K562 (cell line): ENCODE measurements around the gene SBK1. TPM values are rescaled to one million over a fixed set of nuclear protein-coding genes. Genes with fewer than 3 reads are reported as not detected.

ENCODE experiments used
- ATAC-seq: fragments of 200-7000 bp; cut with Tn5 transposase; 3 replicates; pipeline ENCODE4 v1.9.1; 2020; ENCODE audit warnings: moderate library complexity
- BruUV-seq: library from RNA; stranded (reverse); fragments of 400-500 nt; replicated peaks from 2 replicates; lab custom pipeline; 2021; lab: Mats Ljungman, UMichigan
- CTCF ChIA-PET: fragments of 300-600 bp; formaldehyde crosslinking; extraction: SDS; loops from one replicate; lab custom pipeline; 2021; ENCODE audit warnings: low intra/inter-chr PET ratio; lab: Yijun Ruan, JAX
- POLR2A ChIA-PET: fragments of 300-600, 350-650 bp; sonication (Branson Sonifier 250); formaldehyde crosslinking; extraction: SDS; loops from one replicate; lab custom pipeline; 2021; ENCODE audit warnings: antibody characterized with exemption, inconsistent platforms; lab: Yijun Ruan, JAX
- DNase-seq, 4 experiments: peaks; one replicate each; pipeline versions ENCODE4 v3.0.0 to v3.0.0-alpha.2; 2011 to 2018; ENCODE audit warnings: low spot score in 3 of 4, mixed read lengths in 3 of 4; ENCODE audit errors: extremely low read depth in 1 of 4
- FAIRE-seq: peaks from 2 replicates; lab custom pipeline; 2011; peaks lifted over from hg19 to GRCh38; lab: Jason Lieb, UNC
- H2AFZ ChIP-seq: 2 replicates; pipeline ENCODE4 v1.6.0; 2011; ENCODE audit warnings: low read depth, low read length, control low read depth, inconsistent platforms
- H3K27ac ChIP-seq: fragments of 200-600 bp; 3 replicates; pipeline ENCODE4 v1.8.0; 2011; ENCODE audit warnings: low read depth, mild to moderate bottlenecking, control low read depth, inconsistent platforms, low read length, moderate library complexity, mixed read lengths; ENCODE audit errors: extremely low read depth
- H3K27me3 ChIP-seq, 2 experiments: fragments of 300-600 bp in 1 of 2; 2 replicates in 1 of 2; 3 replicates in 1 of 2; pipeline versions ENCODE4 v1.6.0 to v1.8.0; 2011; ENCODE audit warnings: inconsistent platforms in 2 of 2, low read length in 2 of 2, mild to moderate bottlenecking in 1 of 2, mixed read lengths in 1 of 2, moderate library complexity in 1 of 2; ENCODE audit not compliant: control insufficient read depth in 2 of 2, insufficient read depth in 2 of 2
- H3K36me3 ChIP-seq: fragments of 300-600 bp; 3 replicates; pipeline ENCODE4 v1.8.0; 2011; ENCODE audit warnings: mild to moderate bottlenecking, low read length, inconsistent platforms; ENCODE audit not compliant: control insufficient read depth, insufficient read depth
- H3K4me1 ChIP-seq, 2 experiments: fragments of 200-600 bp in 1 of 2; replicated peaks in 1 of 2; 2 replicates in 1 of 2; 3 replicates in 1 of 2; pipeline versions ENCODE4 v1.5.1 to v1.8.0; 2011; ENCODE audit warnings: inconsistent platforms in 2 of 2, low read length in 2 of 2, mild to moderate bottlenecking in 1 of 2, mixed read lengths in 1 of 2, moderate library complexity in 1 of 2; ENCODE audit not compliant: control insufficient read depth in 2 of 2, insufficient read depth in 2 of 2
- H3K4me2 ChIP-seq: 2 replicates; pipeline ENCODE4 v1.6.1; 2011; ENCODE audit warnings: low read length, control low read depth, inconsistent platforms, mixed read lengths; ENCODE audit not compliant: insufficient read depth
- H3K4me3 ChIP-seq: fragments of 200-600 bp; sonication (generic), shearing (Covaris generic); 2 replicates; pipeline ENCODE4 v1.5.1; 2016; ENCODE audit warnings: control low read depth, inconsistent platforms
- H3K79me2 ChIP-seq: fragments of 200-600 bp; 3 replicates; pipeline ENCODE4 v1.8.0; 2011; ENCODE audit warnings: low read length, inconsistent platforms; ENCODE audit not compliant: control insufficient read depth, insufficient read depth
- H3K9ac ChIP-seq, 2 experiments: 2 replicates each; pipeline versions ENCODE4 v1.6.0 to v1.6.1; 2011; ENCODE audit warnings: low read depth in 2 of 2, low read length in 2 of 2, control low read depth in 1 of 2, inconsistent platforms in 1 of 2, mild to moderate bottlenecking in 1 of 2, mixed read lengths in 1 of 2; ENCODE audit not compliant: insufficient read depth in 1 of 2
- H3K9me1 ChIP-seq: one replicate; pipeline ENCODE4 v1.6.0; 2011; ENCODE audit warnings: inconsistent platforms, mild to moderate bottlenecking, low read length, moderate library complexity; ENCODE audit not compliant: control insufficient read depth, insufficient read depth
- H3K9me3 ChIP-seq: replicated peaks from 2 replicates; pipeline ENCODE4 v1.5.1; 2011; ENCODE audit warnings: low read depth, low read length, inconsistent platforms; ENCODE audit not compliant: control insufficient read depth, insufficient read depth
- H4K20me1 ChIP-seq: replicated peaks from 2 replicates; pipeline ENCODE4 v1.6.1; 2011; ENCODE audit warnings: low read length, inconsistent platforms, mixed read lengths; ENCODE audit not compliant: control insufficient read depth, insufficient read depth
- CBX2 ChIP-seq: fragments of 200-600 bp; sonication (generic); IDR thresholded peaks from one replicate; pipeline ENCODE4 v1.6.1; 2012; ENCODE audit warnings: mild to moderate bottlenecking, low read length, inconsistent platforms; ENCODE audit not compliant: insufficient read depth, poor library complexity, severe bottlenecking
- CXXC5 ChIP-seq: fragments of 250-450 bp; sonication (Bioruptor Pico); IDR thresholded peaks from 2 replicates; pipeline ENCODE4 v1.8.0; 2022; ENCODE audit warnings: inconsistent platforms, mild to moderate bottlenecking, moderate library complexity
- FOXO4 ChIP-seq: fragments of 450-650 bp; formaldehyde crosslinking; IDR thresholded peaks from 2 replicates; pipeline ENCODE4 v1.4.0; 2020; ENCODE audit warnings: mild to moderate bottlenecking, moderate library complexity
- HDAC1 ChIP-seq, 2 experiments: fragments of 450-650 bp; IDR thresholded peaks; 2 replicates each; pipeline ENCODE4 v1.6.1; 2016 to 2017; ENCODE audit warnings: inconsistent platforms in 1 of 2, mild to moderate bottlenecking in 1 of 2, moderate library complexity in 1 of 2
- PCBP2 ChIP-seq: fragments of 200-400 bp; formaldehyde crosslinking; IDR thresholded peaks from 2 replicates; pipeline ENCODE4 v1.6.1; 2018; ENCODE audit warnings: low read length, low read depth, mild to moderate bottlenecking, moderate library complexity; ENCODE audit not compliant: poor library complexity, severe bottlenecking
- POLR3G ChIP-seq: IDR thresholded peaks from 2 replicates; pipeline ENCODE4 v1.6.1; 2011; ENCODE audit not compliant: insufficient read length, insufficient replicate concordance; ENCODE audit errors: extremely low read depth
- SIN3A ChIP-seq, 2 experiments: fragments of 150-350 bp in 1 of 2; IDR thresholded peaks; 2 replicates each; pipeline ENCODE4 v1.6.1; 2011 to 2016; ENCODE audit warnings: borderline replicate concordance in 2 of 2, low read depth in 2 of 2, low read length in 2 of 2, mild to moderate bottlenecking in 2 of 2, moderate library complexity in 2 of 2; ENCODE audit not compliant: control insufficient read depth in 1 of 2
- SMC3 ChIP-seq: conservative IDR thresholded peaks from 2 replicates; pipeline ENCODE4 v1.6.1; 2011; ENCODE audit warnings: low read depth, low read length, improper control_type of control experiment; ENCODE audit not compliant: insufficient read depth
- SRF ChIP-seq, 2 experiments: fragments of 250-450, 450-650 bp in 1 of 2; sonication (Bioruptor Pico) in 1 of 2; sonication (generic) in 1 of 2; formaldehyde crosslinking; IDR thresholded peaks; 2 replicates each; pipeline versions ENCODE4 v1.5.0 to v1.5.1; 2020 to 2022; ENCODE audit warnings: mild to moderate bottlenecking in 1 of 2, missing genetic modification reagents in 1 of 2
- STAT6 ChIP-seq: sonication (generic); formaldehyde crosslinking; IDR thresholded peaks from 2 replicates; pipeline ENCODE4 v1.8.1; 2023; ENCODE audit warnings: mild to moderate bottlenecking, missing genetic modification reagents
- ZBTB43 ChIP-seq: sonication (generic); formaldehyde crosslinking; IDR thresholded peaks from 2 replicates; pipeline ENCODE4 v1.8.0; 2023; ENCODE audit warnings: mild to moderate bottlenecking, missing genetic modification reagents
- ZNF324 ChIP-seq: fragments of 250-450 bp; sonication (Bioruptor Pico); IDR thresholded peaks from 2 replicates; pipeline ENCODE4 v1.4.0; 2020; ENCODE audit warnings: mild to moderate bottlenecking
- WGBS: fragments of 100-300 bp; shearing (Covaris generic); methylation state at CpG from one replicate; pipeline ENCODE4 v1.1.6; 2016; ENCODE audit warnings: low coverage, mixed read lengths; ENCODE audit not compliant: insufficient coverage; ENCODE audit errors: missing lambda C conversion rate; 5-methylcytosine and 5-hydroxymethylcytosine counted together
- in situ Hi-C: fragments of 300-500 bp; cut with MboI; formaldehyde crosslinking; loops from 4 replicates; pipeline ENCODE4 v1.15.0; 2018; ENCODE audit warnings: inconsistent platforms, mixed read lengths
- intact Hi-C: fragments of 100-400 bp; cut with micrococcal nuclease; formaldehyde crosslinking; loops from 2 replicates; pipeline ENCODE4 v1.14.2; 2022
- polyA plus RNA-seq, 8 experiments: library from polyadenylated mRNA; depleted of rRNA in 4 of 8; stranded (reverse) in 5 of 8; unstranded in 3 of 8; fragments of >200 nt; fragmentation: Nextera tagmentation in 2 of 8; fragmentation: Illumina TruSeq in 1 of 8; extraction: Ambion mirVana in 2 of 8; extraction: Trizol in 1 of 8; gene quantifications; 2 replicates each; pipeline versions ENCODE4 v1.2.1 to v1.2.3, GENCODE V29; 2011 to 2014; ENCODE audit warnings: inconsistent platforms in 1 of 8, missing spikeins in 1 of 8
- total RNA-seq, 7 experiments: library from RNA; depleted of rRNA in 6 of 7; stranded (reverse); fragments of >200 nt in 6 of 7; fragmentation: Illumina TruSeq in 2 of 7; extraction: Trizol in 2 of 7; gene quantifications; 2 replicates each; pipeline versions ENCODE4 v1.2.1 to v1.2.3, GENCODE V29; 2011 to 2021; ENCODE audit warnings: low replicate concordance in 1 of 7

SBK1 gene
- total and polyA plus RNA-seq, 9 of the 15 experiments (the other 6 are each of a cell fraction or from before 2014, with no cell fraction given) = 0.01 to 0.07 (median 0.03) TPM; not detected in 6

GRCh38 chr16:28303132-28303531, 10.8 kb downstream of the SBK1 start (continued):
- TF ChIP-seq FOXO4 (CRISPR knock-in tag) = no peak
- TF ChIP-seq PCBP2 = no peak
- no peak for TF ChIP-seq ZNF324 (CRISPR knock-in tag)
- TF ChIP-seq ZBTB43 (CRISPR knock-in tag) = no peak
- no peak for TF ChIP-seq SMC3
- TF ChIP-seq POLR3G = no peak
- TF ChIP-seq CBX2 = no peak

GRCh38 chr16:28304214-28304613, 11.9 kb downstream of the SBK1 start:
- BruUV-seq = no TSS peak
- Histone ChIP-seq H3K36me3 (no peaks in the 10 kb centered on the region), H3K9me1 (no peaks in the 10 kb centered on the region), H4K20me1 (peaks cover 30% of the 10 kb centered on the region), H3K4me1 (no peaks in the 10 kb centered on the region; a peak in 1 of 5 replicates), H3K27ac (no peak overlapping the region), H3K9me3 (no peaks in the 10 kb centered on the region), H3K4me2 (no peak overlapping the region), H2AFZ (no peak overlapping the region), H3K9ac (no peak overlapping the region), H3K79me2 (no peaks in the 10 kb centered on the region), H3K4me3 (no peak overlapping the region), H3K27me3 (peaks cover 5 to 39% of the 10 kb centered on the region in 2 experiments; a peak in 3 of 5 replicates)
- ChIA-PET CTCF (no interaction called here), POLR2A (interaction anchor here (0.6 to 1.0 kb wide), 5 partner anchors 9 to 665 kb away, joined by 3 to 4 read pairs (median 3); no protein-coding TSS in a partner anchor)
- ATAC-seq (peak; percentile 92), DNase-seq (peak; percentile 66 to 79 (median 74)), FAIRE-seq (peak; percentile 63)
- intact Hi-C loops = no loop called here
- 0% methylated on average over 8 of the region's 8 CpGs for WGBS
- in situ Hi-C loops = no loop called here
- TF ChIP-seq SIN3A (IDR thresholded peaks at IDR 0.05; ENCODE audit: borderline replicate concordance in 2 of 2, control insufficient read depth in 1 of 2, low read depth in 2 of 2, low read length in 2 of 2) (peak in 1 of 2 experiments; percentile 88; a peak in 1 of 4 replicates), STAT6 (no peak), SRF (CRISPR knock-in tag; IDR thresholded peaks at IDR 0.05) (peak in 1 of 2 experiments; percentile 68; a peak in 1 of 4 replicates), CXXC5 (CRISPR knock-in tag) (peak; percentile 97), HDAC1 (IDR thresholded peaks at IDR 0.05) (0 out of 4 replicates have a peak, but pooled peaks of 1 of the 2 experiments have one; percentile 25)
